ENCODE data around the gene DOCK10. TPM values are rescaled to one million over a fixed set of nuclear protein-coding genes. Genes with fewer than 3 reads are reported as not detected.
A peak's percentile ranks its signal among the peaks of the same experiment; 100 is the strongest.

DOCK10 gene
- total and polyA plus RNA-seq, 10 of the 15 experiments (the other 5 are each of a cell fraction or from before 2014, with no cell fraction given): 16.9 to 120 (median 85.5) TPM

GRCh38 chr2:225041207-225041850 lies 939 bp downstream of the DOCK10 start (continued):
- TF ChIP-seq ZNF24 (IDR thresholded peaks at IDR 0.05) (no peak), POLR2A (IDR thresholded peaks at IDR 0.05; ENCODE audit: low read depth, low read length) (peak; percentile 81), POLR2AphosphoS5 (IDR thresholded peaks at IDR 0.05; ENCODE audit: low read length) (peak; percentile 97), BCL3 (IDR thresholded peaks at IDR 0.05; ENCODE audit: borderline replicate concordance, insufficient read depth, low read depth, low read length, poor library complexity, severe bottlenecking) (peak; percentile 68)
- TF ChIP-seq, protein P1, sequence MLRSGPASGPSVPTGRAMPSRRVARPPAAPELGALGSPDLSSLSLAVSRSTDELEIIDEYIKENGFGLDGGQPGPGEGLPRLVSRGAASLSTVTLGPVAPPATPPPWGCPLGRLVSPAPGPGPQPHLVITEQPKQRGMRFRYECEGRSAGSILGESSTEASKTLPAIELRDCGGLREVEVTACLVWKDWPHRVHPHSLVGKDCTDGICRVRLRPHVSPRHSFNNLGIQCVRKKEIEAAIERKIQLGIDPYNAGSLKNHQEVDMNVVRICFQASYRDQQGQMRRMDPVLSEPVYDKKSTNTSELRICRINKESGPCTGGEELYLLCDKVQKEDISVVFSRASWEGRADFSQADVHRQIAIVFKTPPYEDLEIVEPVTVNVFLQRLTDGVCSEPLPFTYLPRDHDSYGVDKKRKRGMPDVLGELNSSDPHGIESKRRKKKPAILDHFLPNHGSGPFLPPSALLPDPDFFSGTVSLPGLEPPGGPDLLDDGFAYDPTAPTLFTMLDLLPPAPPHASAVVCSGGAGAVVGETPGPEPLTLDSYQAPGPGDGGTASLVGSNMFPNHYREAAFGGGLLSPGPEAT (IDR thresholded peaks at IDR 0.05; ENCODE audit: low read depth): peak; percentile 99

- peak overlapping the region; percentile 99 for H3K4me2 ChIP-seq (ENCODE audit: control insufficient read depth, insufficient read depth)
- H2AFZ ChIP-seq (ENCODE audit: control insufficient read depth, low read depth, low read length): peak overlapping the region; percentile 83
- TSS peak; percentile 78 for BruUV-seq (replicated peaks)
- intact Hi-C loops (cut with micrococcal nuclease; ENCODE audit: unreplicated experiment) (loop anchor here (1.0 to 10.0 kb wide), 6 partner anchors 33 to 1796 kb away; partner anchors contain the start of gene RHBDD1), in situ Hi-C loops (cut with MboI) (loop anchor here (10.0 kb wide), 1 partner anchor 234 kb away; no protein-coding TSS in a partner anchor)
- peak overlapping the region; percentile 94 for H3K9ac ChIP-seq (ENCODE audit: control insufficient read depth, insufficient read depth, low read length)
- H3K79me2 ChIP-seq (ENCODE audit: control insufficient read depth, insufficient read depth, low read length): peaks cover 61% of the 10 kb centered on the region
- RAD21 ChIA-PET (ENCODE audit: unreplicated experiment): interaction anchor here (0.6 to 7.2 kb wide), 9 partner anchors 12 to 236 kb away, joined by 3 to 47 read pairs (median 5); no protein-coding TSS in a partner anchor
- H3K9me3 ChIP-seq (replicated peaks; ENCODE audit: control insufficient read depth, insufficient read depth, low read length): no peaks in the 10 kb centered on the region
- CTCF ChIA-PET: interaction anchor here (0.8 to 3.2 kb wide), 6 partner anchors 15 to 232 kb away, joined by 3 to 15 read pairs (median 4); no protein-coding TSS in a partner anchor
- H3K4me1 ChIP-seq (ENCODE audit: control insufficient read depth, insufficient read depth, low read length): peaks cover 15% of the 10 kb centered on the region
- ATAC-seq: peak; percentile 65
- SMC1A ChIA-PET (ENCODE audit: uncharacterized antibody, unreplicated experiment): interaction anchor here (0.6 to 6.6 kb wide), 19 partner anchors 9 to 235 kb away, joined by 3 to 53 read pairs (median 3); no protein-coding TSS in a partner anchor
- no peaks in the 10 kb centered on the region for H3K36me3 ChIP-seq (ENCODE audit: control insufficient read depth in 2 of 2, insufficient read depth in 2 of 2, low read length in 1 of 2)
- no peaks in the 10 kb centered on the region for H4K20me1 ChIP-seq (ENCODE audit: control insufficient read depth, insufficient read depth)
- peak overlapping the region; percentile 92 for H3K4me3 ChIP-seq
- no peak for DNase-seq (ENCODE audit: low read depth, low spot score)
- H3K27ac ChIP-seq (ENCODE audit: control insufficient read depth, insufficient read depth): peak overlapping the region; percentile 98
- POLR2A ChIA-PET: interaction anchor here (0.5 to 1.2 kb wide), 7 partner anchors 12 to 520 kb away, joined by 3 to 4 read pairs (median 3); no protein-coding TSS in a partner anchor
- no peaks in the 10 kb centered on the region for H3K27me3 ChIP-seq (replicated peaks in 1 of 2; ENCODE audit: control insufficient read depth in 2 of 2, insufficient read depth in 2 of 2, low read length in 1 of 2)
- 0% methylated on average over 9 of the region's 9 CpGs for WGBS (ENCODE audit: insufficient coverage, insufficient replicate concordance, low lambda C conversion rate, missing lambda C conversion rate)
- no peak for FAIRE-seq
- TF ChIP-seq ZZZ3 (IDR thresholded peaks at IDR 0.05; ENCODE audit: control insufficient read depth, insufficient read length, low read depth) (no peak), SMAD5 (IDR thresholded peaks at IDR 0.05; ENCODE audit: low read depth) (no peak), STAT1 (conservative IDR thresholded peaks at IDR 0.05) (no peak), GATAD2B (conservative IDR thresholded peaks at IDR 0.05; ENCODE audit: low read depth) (peak; percentile 25; the same call in 1 of the 2 replicates), STAT3 (IDR thresholded peaks at IDR 0.05; ENCODE audit: low read depth, low read length) (no peak), EP300 (IDR thresholded peaks at IDR 0.05; ENCODE audit: borderline replicate concordance in 1 of 2, control insufficient read depth in 1 of 2, low read depth in 2 of 2, low read length in 2 of 2) (0 out of 4 replicates have a peak, but pooled peaks of 1 of the 2 experiments have one; percentile 15), MYB (IDR thresholded peaks at IDR 0.05; ENCODE audit: borderline replicate concordance, low read depth, low read length) (no peak), MEF2B (IDR thresholded peaks at IDR 0.05; ENCODE audit: partially characterized antibody, poor library complexity, severe bottlenecking) (no peak), ASH2L (IDR thresholded peaks at IDR 0.05; ENCODE audit: borderline replicate concordance, low read depth) (no peak), SMC3 (IDR thresholded peaks at IDR 0.05; ENCODE audit: borderline replicate concordance, low read length) (no peak), TCF7 (IDR thresholded peaks at IDR 0.05; ENCODE audit: borderline replicate concordance) (no peak), ZNF274 (IDR thresholded peaks at IDR 0.05; ENCODE audit: insufficient read depth, insufficient read length) (no peak), FOS (IDR thresholded peaks at IDR 0.05; ENCODE audit: borderline replicate concordance, extremely low read depth, insufficient read length) (no peak)
- TF ChIP-seq, protein P2, sequence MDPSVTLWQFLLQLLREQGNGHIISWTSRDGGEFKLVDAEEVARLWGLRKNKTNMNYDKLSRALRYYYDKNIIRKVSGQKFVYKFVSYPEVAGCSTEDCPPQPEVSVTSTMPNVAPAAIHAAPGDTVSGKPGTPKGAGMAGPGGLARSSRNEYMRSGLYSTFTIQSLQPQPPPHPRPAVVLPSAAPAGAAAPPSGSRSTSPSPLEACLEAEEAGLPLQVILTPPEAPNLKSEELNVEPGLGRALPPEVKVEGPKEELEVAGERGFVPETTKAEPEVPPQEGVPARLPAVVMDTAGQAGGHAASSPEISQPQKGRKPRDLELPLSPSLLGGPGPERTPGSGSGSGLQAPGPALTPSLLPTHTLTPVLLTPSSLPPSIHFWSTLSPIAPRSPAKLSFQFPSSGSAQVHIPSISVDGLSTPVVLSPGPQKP (IDR thresholded peaks at IDR 0.05; ENCODE audit: low read depth, low read length): peak; percentile 8; the same call in 1 of the 2 replicates
These were observed 1.4 kb downstream of the DOCK10 start for GRCh38 chr2:225040856-225041206.
